ENCODE data around the gene NACAD.
A peak's percentile ranks its signal among the peaks of the same experiment; 100 is the strongest.

Gene NACAD, protein sequence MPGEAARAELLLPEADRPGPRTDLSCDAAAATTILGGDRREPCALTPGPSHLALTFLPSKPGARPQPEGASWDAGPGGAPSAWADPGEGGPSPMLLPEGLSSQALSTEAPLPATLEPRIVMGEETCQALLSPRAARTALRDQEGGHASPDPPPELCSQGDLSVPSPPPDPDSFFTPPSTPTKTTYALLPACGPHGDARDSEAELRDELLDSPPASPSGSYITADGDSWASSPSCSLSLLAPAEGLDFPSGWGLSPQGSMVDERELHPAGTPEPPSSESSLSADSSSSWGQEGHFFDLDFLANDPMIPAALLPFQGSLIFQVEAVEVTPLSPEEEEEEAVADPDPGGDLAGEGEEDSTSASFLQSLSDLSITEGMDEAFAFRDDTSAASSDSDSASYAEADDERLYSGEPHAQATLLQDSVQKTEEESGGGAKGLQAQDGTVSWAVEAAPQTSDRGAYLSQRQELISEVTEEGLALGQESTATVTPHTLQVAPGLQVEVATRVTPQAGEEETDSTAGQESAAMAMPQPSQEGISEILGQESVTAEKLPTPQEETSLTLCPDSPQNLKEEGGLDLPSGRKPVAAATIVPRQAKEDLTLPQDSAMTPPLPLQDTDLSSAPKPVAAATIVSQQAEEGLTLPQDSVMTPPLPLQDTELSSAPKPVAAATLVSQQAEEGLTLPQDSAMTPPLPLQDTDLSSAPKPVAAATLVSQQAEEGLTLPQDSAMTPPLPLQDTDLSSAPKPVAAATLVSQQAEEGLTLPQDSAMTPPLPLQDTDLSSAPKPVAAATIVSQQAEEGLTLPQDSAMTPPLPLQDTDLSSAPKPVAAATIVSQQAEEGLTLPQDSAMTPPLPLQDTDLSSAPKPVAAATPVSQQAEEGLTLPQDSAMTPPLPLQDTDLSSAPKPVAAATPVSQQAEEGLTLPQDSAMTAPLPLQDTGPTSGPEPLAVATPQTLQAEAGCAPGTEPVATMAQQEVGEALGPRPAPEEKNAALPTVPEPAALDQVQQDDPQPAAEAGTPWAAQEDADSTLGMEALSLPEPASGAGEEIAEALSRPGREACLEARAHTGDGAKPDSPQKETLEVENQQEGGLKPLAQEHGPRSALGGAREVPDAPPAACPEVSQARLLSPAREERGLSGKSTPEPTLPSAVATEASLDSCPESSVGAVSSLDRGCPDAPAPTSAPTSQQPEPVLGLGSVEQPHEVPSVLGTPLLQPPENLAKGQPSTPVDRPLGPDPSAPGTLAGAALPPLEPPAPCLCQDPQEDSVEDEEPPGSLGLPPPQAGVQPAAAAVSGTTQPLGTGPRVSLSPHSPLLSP (N-terminal part only)

DNA sequence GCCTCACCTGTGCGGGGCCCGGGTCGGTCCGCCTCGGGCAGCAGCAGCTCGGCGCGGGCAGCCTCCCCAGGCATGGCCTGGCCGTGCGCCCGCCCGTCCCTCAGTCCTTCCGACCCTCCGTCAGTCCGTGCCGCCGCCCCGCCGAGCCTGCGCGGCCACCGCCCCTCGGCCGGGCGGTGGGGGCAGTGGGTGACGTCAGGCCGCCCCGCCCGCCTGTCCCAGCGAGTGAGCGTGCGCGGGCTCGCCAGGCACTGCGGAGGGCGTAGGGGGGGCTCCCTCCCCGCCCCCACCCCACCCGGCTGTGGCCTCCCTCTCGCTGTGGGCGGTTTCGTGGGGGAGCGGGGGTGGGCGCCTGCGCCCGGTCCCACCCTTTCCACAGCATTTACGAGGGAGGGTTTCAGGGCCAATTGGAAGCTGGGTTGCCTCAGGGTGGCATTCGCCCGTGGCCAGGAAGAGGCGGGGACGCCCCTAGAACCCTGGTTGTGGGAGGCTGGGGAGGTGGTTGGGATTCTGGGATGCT lies at the start of gene NACAD:
Gene NACAD, minus strand, starts transcription at position 149 of the 520 bp plus-strand sequence. Its CDS starts 75 bp downstream, at position 74.
- TF ChIP-seq, protein P1, sequence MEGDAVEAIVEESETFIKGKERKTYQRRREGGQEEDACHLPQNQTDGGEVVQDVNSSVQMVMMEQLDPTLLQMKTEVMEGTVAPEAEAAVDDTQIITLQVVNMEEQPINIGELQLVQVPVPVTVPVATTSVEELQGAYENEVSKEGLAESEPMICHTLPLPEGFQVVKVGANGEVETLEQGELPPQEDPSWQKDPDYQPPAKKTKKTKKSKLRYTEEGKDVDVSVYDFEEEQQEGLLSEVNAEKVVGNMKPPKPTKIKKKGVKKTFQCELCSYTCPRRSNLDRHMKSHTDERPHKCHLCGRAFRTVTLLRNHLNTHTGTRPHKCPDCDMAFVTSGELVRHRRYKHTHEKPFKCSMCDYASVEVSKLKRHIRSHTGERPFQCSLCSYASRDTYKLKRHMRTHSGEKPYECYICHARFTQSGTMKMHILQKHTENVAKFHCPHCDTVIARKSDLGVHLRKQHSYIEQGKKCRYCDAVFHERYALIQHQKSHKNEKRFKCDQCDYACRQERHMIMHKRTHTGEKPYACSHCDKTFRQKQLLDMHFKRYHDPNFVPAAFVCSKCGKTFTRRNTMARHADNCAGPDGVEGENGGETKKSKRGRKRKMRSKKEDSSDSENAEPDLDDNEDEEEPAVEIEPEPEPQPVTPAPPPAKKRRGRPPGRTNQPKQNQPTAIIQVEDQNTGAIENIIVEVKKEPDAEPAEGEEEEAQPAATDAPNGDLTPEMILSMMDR (IDR thresholded peaks at IDR 0.05; ENCODE audit: low read length), result no peak
- no peak for TF ChIP-seq EZH2 (IDR thresholded peaks at IDR 0.05; ENCODE audit: borderline replicate concordance, low read length)
- Histone ChIP-seq H3F3A (ENCODE audit: insufficient read depth, low read length) (no peaks in the 10 kb centered on the region), H3K4me2 (ENCODE audit: low read length) (peak within 1 kb of the TSS; percentile 47), H2AFZ (ENCODE audit: low read length) (no peak within 1 kb of the TSS), H4K20me1 (ENCODE audit: insufficient read depth, low read length) (no peaks in the 10 kb centered on the region), H3K27ac (ENCODE audit: low read depth, low read length, poor library complexity, severe bottlenecking) (no peak within 1 kb of the TSS), H3K9ac (ENCODE audit: low read length) (no peak within 1 kb of the TSS), H3K4me3 (ENCODE audit: low read depth, low read length, poor library complexity, severe bottlenecking) (peak within 1 kb of the TSS; percentile 44), H3K9me3 (ENCODE audit: low read length) (peaks cover 4% of the 10 kb centered on the region; the same call in 1 of the 2 replicates), H3K4me1 (ENCODE audit: insufficient read depth, low read length, severe bottlenecking) (peaks cover 5% of the 10 kb centered on the region), H3K27me3 (ENCODE audit: insufficient read depth, low read length) (peaks cover 8% of the 10 kb centered on the region), H3K79me2 (ENCODE audit: insufficient read depth, low read length) (no peaks in the 10 kb centered on the region), H3K36me3 (ENCODE audit: insufficient read depth, low read length) (no peaks in the 10 kb centered on the region), H3K9me2 (ENCODE audit: low read depth, low read length) (no peaks in the 10 kb centered on the region)

DNA sequence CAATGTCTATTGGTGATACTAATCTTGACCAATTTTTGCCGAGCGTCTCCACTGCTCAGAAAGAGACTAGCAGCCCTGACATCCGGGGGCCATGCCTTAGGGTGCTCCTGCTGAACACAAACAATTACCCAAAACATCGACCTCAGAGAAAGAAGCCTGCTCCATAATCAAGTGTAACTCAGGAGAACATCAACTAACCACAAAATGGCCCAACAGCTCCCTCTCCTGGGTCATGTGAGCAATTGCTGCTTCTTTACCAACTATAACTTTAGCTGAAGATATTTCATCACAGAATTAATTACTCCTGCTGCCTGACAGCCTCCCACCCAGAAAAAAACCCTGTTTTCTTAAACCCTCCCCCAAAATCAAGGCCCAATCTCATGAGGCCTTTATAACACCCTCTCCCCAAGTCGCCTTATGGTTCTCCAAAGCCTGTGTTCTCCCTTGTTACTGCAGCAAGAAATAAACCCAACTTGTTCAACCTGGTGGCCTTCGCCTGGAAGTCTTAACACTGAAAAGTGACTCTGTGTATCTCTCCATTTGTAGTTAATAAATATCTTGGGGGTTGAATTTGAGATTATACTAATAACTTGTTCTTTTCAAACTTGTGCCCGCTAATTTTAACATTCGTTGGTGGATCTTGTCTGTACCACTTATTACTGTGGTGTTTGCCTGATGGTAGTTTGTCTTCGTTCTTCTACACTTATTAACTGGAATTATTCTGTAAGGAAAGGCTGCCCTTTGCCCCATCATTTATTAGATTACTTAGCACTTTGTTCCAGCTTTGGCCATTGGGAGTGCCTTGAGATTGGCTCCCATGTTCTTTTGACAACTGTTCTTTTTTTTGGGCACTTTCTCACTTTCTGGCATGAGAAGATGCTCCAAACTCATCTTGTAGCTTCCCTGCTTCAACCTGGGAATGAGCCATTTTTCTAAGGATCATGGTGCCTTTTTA lies 47.6 kb upstream of the NACAD start:
- Histone ChIP-seq H3K27me3 (ENCODE audit: insufficient read depth, low read length) (no peaks in the 10 kb centered on the region), H3K9me2 (ENCODE audit: low read depth, low read length) (no peaks in the 10 kb centered on the region), H3F3A (ENCODE audit: insufficient read depth, low read length) (no peaks in the 10 kb centered on the region), H3K9ac (ENCODE audit: low read length) (no peak overlapping the region), H3K4me3 (ENCODE audit: low read depth, low read length, poor library complexity, severe bottlenecking) (no peak overlapping the region), H3K36me3 (ENCODE audit: insufficient read depth, low read length) (no peaks in the 10 kb centered on the region), H3K4me1 (ENCODE audit: insufficient read depth, low read length, severe bottlenecking) (peaks cover 9% of the 10 kb centered on the region), H2AFZ (ENCODE audit: low read length) (no peak overlapping the region), H3K27ac (ENCODE audit: low read depth, low read length, poor library complexity, severe bottlenecking) (no peak overlapping the region), H3K9me3 (ENCODE audit: low read length) (no peaks in the 10 kb centered on the region), H3K79me2 (ENCODE audit: insufficient read depth, low read length) (no peaks in the 10 kb centered on the region), H3K4me2 (ENCODE audit: low read length) (no peak overlapping the region), H4K20me1 (ENCODE audit: insufficient read depth, low read length) (no peaks in the 10 kb centered on the region)
- TF ChIP-seq EZH2 (IDR thresholded peaks at IDR 0.05; ENCODE audit: borderline replicate concordance, low read length), result no peak
- TF ChIP-seq, protein P1 (IDR thresholded peaks at IDR 0.05; ENCODE audit: low read length), result peak; percentile 98

Data from OCI-LY1 (cell line).